Measurements from ENCODE around the gene APBA2.
"Not testable (repeated sequence)": the region's sequence is repeated elsewhere in the genome, so short reads cannot be mapped to it uniquely, and the experiment has no call there.

APBA2 gene

DNA sequence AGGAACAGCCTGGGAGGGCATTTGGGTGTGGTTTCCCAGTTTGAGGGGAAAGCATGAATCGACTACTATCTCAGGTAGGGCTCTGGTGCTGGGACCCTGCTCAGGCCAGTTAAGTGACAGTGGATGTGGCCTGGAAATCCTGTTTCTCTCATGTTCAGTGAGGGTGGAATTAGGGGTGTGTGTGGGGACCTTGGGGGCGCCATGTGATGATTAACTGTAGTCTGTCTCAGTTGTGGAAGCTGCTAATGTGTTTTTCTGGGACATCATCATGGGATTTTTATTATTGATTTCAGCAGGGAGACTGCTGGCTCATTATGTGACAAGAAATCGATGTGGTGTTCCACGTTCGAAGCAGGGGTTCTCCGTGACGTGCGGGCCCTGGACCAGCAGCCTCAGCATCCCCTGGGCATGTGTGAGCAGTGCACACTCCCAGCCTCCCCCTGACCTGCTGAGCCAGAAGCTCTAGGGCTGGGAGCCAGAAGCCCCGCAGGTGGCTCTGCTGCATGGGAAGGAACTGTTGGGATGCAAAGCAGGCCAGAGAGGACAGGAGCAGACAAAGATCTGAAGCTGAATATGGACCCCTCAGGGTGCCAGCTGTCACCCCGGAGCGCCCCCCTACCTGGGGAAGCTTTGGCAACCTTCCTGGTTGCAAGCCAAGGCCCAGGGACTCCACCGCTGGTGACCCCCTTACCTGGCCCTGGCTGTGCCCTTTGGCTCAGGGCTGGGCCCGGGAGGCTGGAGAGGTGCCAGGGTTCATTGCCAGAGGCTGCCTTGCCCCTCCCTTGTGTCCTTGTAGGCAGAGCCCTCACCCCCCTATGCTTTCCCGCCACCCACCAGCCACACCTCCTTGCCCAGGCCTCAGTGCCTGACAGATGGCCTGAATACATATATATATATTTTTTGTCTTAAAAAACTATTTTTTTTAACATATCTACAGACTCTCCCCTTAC lies 149.8 kb downstream of the APBA2 start:
- no peak for DNase-seq (ENCODE audit: low read depth)

- no peak for DNase-seq (ENCODE audit: low read depth)
Measured at GRCh38 chr15:29037997-29038705, 152.4 kb downstream of the APBA2 start.

- DNase-seq (ENCODE audit: low read depth), result no peak
Measured at GRCh38 chr15:29039466-29040369, 153.9 kb downstream of the APBA2 start.

DNA sequence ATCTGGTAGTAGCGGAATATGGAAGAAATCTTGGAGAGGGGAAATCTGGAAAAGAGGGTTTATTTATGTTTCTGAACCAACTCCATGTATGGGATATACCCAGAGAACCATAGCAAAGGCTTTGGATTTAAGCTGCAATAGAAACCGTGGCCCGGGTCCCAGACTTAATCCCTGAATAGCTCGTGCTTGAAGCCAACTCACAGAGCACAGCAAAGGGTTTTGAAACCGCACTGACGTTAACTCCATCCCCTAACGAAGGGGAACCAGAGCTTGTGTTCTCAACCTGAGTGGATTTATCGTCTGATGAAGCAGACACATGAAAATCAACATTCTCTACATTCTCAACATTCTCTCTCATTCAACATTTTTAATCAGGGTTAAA lies 154.6 kb downstream of the APBA2 start:
- no peak for DNase-seq (ENCODE audit: low read depth)

GRCh38 chr15:29043736-29044502 lies 158.1 kb downstream of the APBA2 start:
- no peak for DNase-seq (ENCODE audit: low read depth)

DNA sequence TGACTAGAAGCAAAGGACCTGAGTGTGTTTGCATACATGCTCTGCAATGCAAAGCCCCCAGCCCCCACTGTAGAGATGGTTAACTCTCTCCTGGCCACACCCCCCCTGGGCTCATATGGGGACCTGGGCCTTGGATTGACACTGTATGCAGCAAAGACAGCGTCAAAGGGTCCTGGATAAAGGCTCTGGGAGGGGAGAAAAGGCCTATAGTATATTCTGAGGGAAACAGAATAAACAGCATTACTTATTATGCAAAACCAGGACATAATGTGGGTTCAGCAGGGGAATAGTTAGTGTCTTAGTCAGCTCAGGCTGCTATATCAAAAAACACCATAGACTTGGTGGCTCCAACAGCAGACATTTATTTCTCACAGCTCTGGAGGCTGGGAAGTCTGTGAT lies 158.7 kb downstream of the APBA2 start:
- DNase-seq (ENCODE audit: low read depth), result no peak

DNA sequence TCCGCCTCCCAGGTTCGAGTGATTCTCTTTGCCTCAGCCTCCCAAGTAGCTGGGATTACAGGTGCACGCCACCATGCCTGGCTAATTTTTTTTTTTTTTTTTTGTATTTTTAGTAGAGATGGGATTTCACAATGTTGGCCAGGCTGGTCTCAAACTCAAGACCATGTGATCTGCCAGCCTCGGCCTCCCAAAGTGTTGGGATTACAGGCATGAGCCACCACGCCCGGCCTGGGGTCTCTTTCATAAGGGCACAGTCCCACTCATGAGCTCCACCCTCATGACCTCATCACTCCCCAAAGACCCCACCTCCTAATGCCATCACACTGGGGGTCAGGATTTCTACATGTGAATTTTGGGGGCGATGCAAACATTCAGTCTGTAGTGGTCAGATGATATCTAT lies 159.4 kb downstream of the APBA2 start:
- not testable (repeated sequence) for DNase-seq (ENCODE audit: low read depth)

- DNase-seq (ENCODE audit: low read depth), result no peak
Measured at GRCh38 chr15:29045717-29046116, 159.9 kb downstream of the APBA2 start.

DNA sequence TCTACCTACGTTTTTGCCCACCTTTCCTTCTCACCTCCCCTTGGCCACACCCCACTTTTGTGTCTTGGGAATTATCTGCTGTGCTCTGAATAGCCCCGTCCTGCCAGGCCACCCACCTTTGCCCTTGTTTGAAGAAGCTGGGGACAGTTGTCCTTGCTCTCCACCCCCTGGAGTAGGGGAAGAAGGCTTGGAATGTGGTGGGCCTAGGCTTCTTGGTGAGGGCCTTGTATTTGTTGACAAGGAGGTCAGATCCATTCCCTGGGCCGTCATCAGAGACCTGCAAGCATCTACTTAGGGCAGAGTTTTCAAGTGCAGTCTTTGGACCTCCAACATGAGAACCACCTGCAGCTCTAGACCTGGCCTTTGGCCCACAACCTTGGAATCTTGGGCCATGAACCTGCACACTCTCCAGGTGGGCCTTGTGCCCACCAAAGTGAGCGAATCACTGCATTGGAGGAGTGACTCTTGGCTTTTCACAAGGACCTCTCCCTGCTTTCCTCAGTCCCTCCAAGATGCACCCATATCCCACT lies 160.6 kb downstream of the APBA2 start:
- DNase-seq (ENCODE audit: low read depth), result no peak

DNA sequence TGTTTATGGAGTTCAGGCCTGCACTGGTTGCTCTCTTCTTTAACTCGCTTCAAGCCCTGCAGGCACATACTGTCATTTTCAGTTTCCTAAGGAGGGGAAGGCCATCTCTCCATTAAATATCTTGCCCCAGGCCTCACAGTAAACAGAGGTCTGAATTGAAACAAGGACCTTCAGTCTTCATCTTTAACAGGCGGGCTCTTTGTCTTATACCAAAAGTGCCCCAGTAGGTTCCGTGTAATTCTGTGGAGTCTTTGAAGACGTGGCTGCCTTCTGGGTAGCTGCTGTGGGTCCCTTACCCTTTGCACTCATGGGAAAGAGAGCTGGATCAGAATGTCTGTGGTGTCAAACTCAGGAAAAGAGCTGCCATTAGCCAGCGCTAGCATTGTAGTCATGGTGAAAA lies 161.2 kb downstream of the APBA2 start:
- no peak for DNase-seq (ENCODE audit: low read depth)

- no peak for DNase-seq (ENCODE audit: low read depth)
Measured at GRCh38 chr15:29048011-29048410, 162.2 kb downstream of the APBA2 start.

DNA sequence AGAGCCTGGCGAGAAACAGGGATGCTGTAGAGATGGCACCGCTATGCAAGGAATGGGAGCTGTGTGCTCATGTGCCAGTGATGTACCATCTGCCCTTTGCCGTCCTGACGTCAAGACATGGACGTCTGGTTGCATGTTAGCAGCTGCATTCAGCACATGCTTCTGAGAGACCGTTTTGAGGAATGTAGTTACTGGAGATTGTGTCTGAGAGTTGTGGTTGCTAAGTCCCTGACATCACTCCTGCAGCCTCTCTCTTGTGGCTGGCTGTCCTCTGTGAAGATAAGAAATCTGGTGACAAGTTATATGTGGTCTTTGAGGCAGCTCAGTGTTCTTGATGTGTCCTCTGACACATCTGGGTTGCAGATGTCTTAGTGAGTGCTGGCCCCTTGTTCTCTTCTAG lies 165.1 kb downstream of the APBA2 start:
- no peak for DNase-seq (ENCODE audit: low read depth)

DNA sequence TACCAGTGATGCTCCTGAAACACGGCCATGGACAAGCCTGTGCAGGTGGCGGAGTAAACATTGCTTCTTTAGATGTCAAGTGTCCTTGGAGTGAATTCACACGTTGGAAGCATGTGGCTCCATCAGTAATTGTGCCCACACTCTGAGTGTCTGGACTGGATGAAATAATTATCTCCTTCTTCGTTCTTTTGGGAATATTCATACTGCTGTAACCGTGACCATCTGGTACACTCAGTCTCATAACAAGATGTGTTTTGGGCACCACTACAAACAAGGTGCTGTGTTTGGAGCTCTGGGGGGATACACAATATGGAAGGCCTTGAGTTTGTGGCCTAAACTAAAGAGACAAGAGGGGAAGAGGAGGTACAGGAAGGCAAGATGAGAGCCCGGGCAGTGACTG lies 165.6 kb downstream of the APBA2 start:
- no peak for DNase-seq (ENCODE audit: low read depth)

DNA sequence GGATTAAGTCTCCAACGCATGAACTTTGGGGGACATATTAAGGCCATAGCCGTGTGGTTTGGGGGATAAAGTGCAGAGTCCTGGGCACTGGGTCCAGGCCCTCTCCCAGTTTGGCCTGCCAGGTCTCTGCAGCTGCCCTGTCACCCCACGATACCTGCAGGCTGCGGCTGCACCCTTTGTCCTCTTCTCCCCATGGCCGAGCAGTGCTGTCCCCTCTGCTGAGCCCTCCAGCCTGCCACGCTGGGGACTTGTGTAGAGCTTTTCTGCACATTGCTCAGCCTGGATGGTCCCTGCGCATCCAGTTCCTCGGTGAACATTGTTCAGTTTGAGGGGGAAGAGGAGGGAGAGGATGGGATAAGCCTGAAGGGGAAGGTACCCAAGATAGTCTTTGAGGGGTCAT lies 167.2 kb downstream of the APBA2 start:
- no peak for DNase-seq (ENCODE audit: low read depth)

- DNase-seq (ENCODE audit: low read depth), result no peak
Measured at GRCh38 chr15:29053661-29054131, 167.9 kb downstream of the APBA2 start.

GRCh38 chr15:29054171-29055045 lies 168.6 kb downstream of the APBA2 start:
- DNase-seq (ENCODE audit: low read depth), result no peak

DNA sequence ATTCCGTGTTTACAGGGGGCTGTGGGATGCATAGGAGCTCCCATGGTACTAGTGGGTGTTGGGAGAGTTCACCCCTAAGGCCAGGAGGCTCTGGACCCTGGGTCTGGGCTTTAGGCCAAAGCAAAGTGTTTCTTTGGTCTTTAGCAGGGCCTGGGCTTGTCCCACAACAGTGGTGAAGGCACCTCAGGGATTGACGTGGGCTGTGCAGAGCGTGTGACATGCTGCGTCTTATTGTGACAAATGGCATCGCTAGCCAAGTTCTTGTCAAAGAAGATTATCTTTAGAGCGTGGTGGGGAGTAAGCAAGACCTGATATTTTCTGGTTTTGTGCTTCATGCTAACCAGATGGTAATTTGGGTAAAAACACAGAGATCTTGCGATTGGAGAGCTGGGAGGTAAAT lies 170.1 kb downstream of the APBA2 start:
- no peak for DNase-seq (ENCODE audit: low read depth)

- DNase-seq (ENCODE audit: low read depth), result no peak
Measured at GRCh38 chr15:29056839-29057450, 171.2 kb downstream of the APBA2 start.

- DNase-seq (ENCODE audit: low read depth), result no peak
Measured at GRCh38 chr15:29057856-29058255, 172.1 kb downstream of the APBA2 start.

Measured in activated gamma-delta T cell treated with anti-CD3 and anti-CD28 coated beads, Interleukin-2, amount 50 U/mL, for 16 hours (primary cell).